SK-N-SH (cell line): ENCODE data around the gene ZNF746. TPM values are rescaled to one million over a fixed set of nuclear protein-coding genes. Genes with fewer than 3 reads are reported as not detected.

Source experiments
- CTCF ChIA-PET: fragments of 300-600, 350-600 bp; formaldehyde crosslinking; extraction: SDS; loops from one replicate; lab custom pipeline; 2021; lab: Yijun Ruan, JAX
- POLR2A ChIA-PET: fragments of 350-600 bp; sonication (Branson Sonifier 250); formaldehyde crosslinking; extraction: SDS; loops from one replicate; lab custom pipeline; 2020; ENCODE audit warnings: antibody characterized with exemption, inconsistent platforms; lab: Yijun Ruan, JAX
- DNase-seq: peaks from one replicate; pipeline ENCODE4 v3.0.0; 2012
- H2AFZ ChIP-seq: fragments of 200-600 bp; sonication (generic); 2 replicates; pipeline ENCODE4 v1.8.1; 2016; ENCODE audit warnings: antibody characterized with exemption, mild to moderate bottlenecking, low read depth
- H3F3A ChIP-seq: fragments of 200-600 bp; sonication (generic); replicated peaks from 2 replicates; pipeline ENCODE3; 2016; ENCODE audit warnings: antibody characterized with exemption, mild to moderate bottlenecking; ENCODE audit not compliant: insufficient read depth
- H3K27ac ChIP-seq, 2 experiments: fragments of 200-500 bp in 1 of 2; fragments of 200-600 bp in 1 of 2; sonication (Bioruptor generic) in 1 of 2; sonication (generic), shearing (Covaris generic) in 1 of 2; 2 replicates each; pipeline versions ENCODE4 v1.5.1 to v1.6.1; 2014 to 2016; ENCODE audit warnings: low read depth in 2 of 2, inconsistent platforms in 1 of 2, low read length in 1 of 2, mild to moderate bottlenecking in 1 of 2, mixed read lengths in 1 of 2
- H3K27me3 ChIP-seq: fragments of 200-600 bp; sonication (generic), shearing (Covaris generic); 2 replicates; pipeline ENCODE4 v1.6.1; 2016; ENCODE audit warnings: mixed run types; ENCODE audit not compliant: insufficient read depth
- H3K36me3 ChIP-seq, 2 experiments: fragments of 200-500 bp in 1 of 2; fragments of 200-600 bp in 1 of 2; sonication (Bioruptor generic) in 1 of 2; sonication (generic) in 1 of 2; replicated peaks in 1 of 2; 2 replicates each; pipeline versions ENCODE3 to v1.5.1; 2014 to 2016; ENCODE audit warnings: low read length in 1 of 2, mild to moderate bottlenecking in 1 of 2; ENCODE audit not compliant: insufficient read depth in 2 of 2, control insufficient read depth in 1 of 2
- H3K4me1 ChIP-seq, 2 experiments: fragments of 200-500 bp in 1 of 2; fragments of 200-600 bp in 1 of 2; sonication (Bioruptor generic) in 1 of 2; sonication (generic), shearing (Covaris generic) in 1 of 2; 2 replicates each; pipeline versions ENCODE4 v1.5.1 to v1.6.1; 2014 to 2016; ENCODE audit warnings: low read depth in 1 of 2, low read length in 1 of 2, mixed run types in 1 of 2; ENCODE audit not compliant: insufficient read depth in 2 of 2, control insufficient read depth in 1 of 2
- H3K4me2 ChIP-seq: fragments of 200-600 bp; sonication (generic), shearing (Covaris generic); 2 replicates; pipeline ENCODE4 v1.6.1; 2017; ENCODE audit warnings: mixed run types
- H3K4me3 ChIP-seq, 2 experiments: fragments of 200-500 bp in 1 of 2; fragments of 200-600 bp in 1 of 2; sonication (Bioruptor generic) in 1 of 2; sonication (generic), shearing (Covaris generic) in 1 of 2; 2 replicates each; pipeline versions ENCODE4 v1.5.1 to v1.8.1; 2014 to 2016; ENCODE audit warnings: low read depth in 2 of 2, inconsistent platforms in 1 of 2, low read length in 1 of 2, mild to moderate bottlenecking in 1 of 2, mixed read lengths in 1 of 2, moderate library complexity in 1 of 2
- H3K79me2 ChIP-seq: fragments of 200-600 bp; sonication (generic); 2 replicates; pipeline ENCODE4 v1.8.1; 2017; ENCODE audit warnings: mild to moderate bottlenecking; ENCODE audit not compliant: insufficient read depth
- H3K9ac ChIP-seq: fragments of 200-600 bp; sonication (generic); 2 replicates; pipeline ENCODE4 v1.6.1; 2017; ENCODE audit warnings: mixed run types
- H3K9me2 ChIP-seq: fragments of 200-600 bp; sonication (generic); 2 replicates; pipeline ENCODE4 v1.6.1; 2017; ENCODE audit warnings: mixed run types
- H3K9me3 ChIP-seq: fragments of 200-600 bp; sonication (generic); 2 replicates; pipeline ENCODE4 v1.6.1; 2017; ENCODE audit warnings: mixed run types, mild to moderate bottlenecking, moderate library complexity
- H4K20me1 ChIP-seq: fragments of 200-600 bp; sonication (generic); 2 replicates; pipeline ENCODE4 v1.6.1; 2017; ENCODE audit warnings: mild to moderate bottlenecking, mixed run types; ENCODE audit not compliant: insufficient read depth
- ELF1 ChIP-seq: IDR thresholded peaks from 2 replicates; pipeline ENCODE4 v1.4.0; 2012
- FOSL2 ChIP-seq: IDR thresholded peaks from 2 replicates; pipeline ENCODE4 v1.4.0; 2012; ENCODE audit warnings: low read depth, mild to moderate bottlenecking, moderate library complexity, borderline replicate concordance
- FOXM1 ChIP-seq: IDR thresholded peaks from 2 replicates; pipeline ENCODE4 v1.4.0; 2012; ENCODE audit warnings: low read depth, mild to moderate bottlenecking
- MEF2A ChIP-seq: IDR thresholded peaks from 2 replicates; pipeline ENCODE4 v1.4.0; 2012; ENCODE audit warnings: low read depth, borderline replicate concordance
- POLR2AphosphoS5 ChIP-seq: IDR thresholded peaks from 2 replicates; pipeline ENCODE4 v1.6.1; 2012; ENCODE audit warnings: low read depth, low read length
- RAD21 ChIP-seq: IDR thresholded peaks from 2 replicates; pipeline ENCODE4 v1.6.1; 2012; ENCODE audit warnings: mild to moderate bottlenecking, low read length
- WGBS: methylation state at CpG from one replicate; pipeline ENCODE4 v1.1.6; 2017; ENCODE audit warnings: low lambda C conversion rate; 5-methylcytosine and 5-hydroxymethylcytosine counted together
- polyA plus RNA-seq, 3 experiments: library from polyadenylated mRNA; depleted of rRNA; stranded (reverse); fragments of >200 nt; gene quantifications; 2 replicates each; pipeline ENCODE4 v1.2.3, GENCODE V29; 2012
- TF ChIP-seq, protein P1 (sequence below): IDR thresholded peaks from 2 replicates; pipeline ENCODE4 v1.4.0; 2012; ENCODE audit warnings: low read depth
- TF ChIP-seq, protein P2 (sequence below): IDR thresholded peaks from 2 replicates; pipeline ENCODE4; 2012
- TF ChIP-seq, protein P3 (sequence below): fragments of 200-600 bp; sonication (generic); IDR thresholded peaks from 2 replicates; pipeline ENCODE4 v1.6.1; 2017; ENCODE audit warnings: antibody characterized with exemption, mild to moderate bottlenecking, moderate library complexity

Gene ZNF746
- polyA plus RNA-seq, 1 of the 3 experiments (the other 2 are of a cell fraction), result 11.1 TPM

DNA sequence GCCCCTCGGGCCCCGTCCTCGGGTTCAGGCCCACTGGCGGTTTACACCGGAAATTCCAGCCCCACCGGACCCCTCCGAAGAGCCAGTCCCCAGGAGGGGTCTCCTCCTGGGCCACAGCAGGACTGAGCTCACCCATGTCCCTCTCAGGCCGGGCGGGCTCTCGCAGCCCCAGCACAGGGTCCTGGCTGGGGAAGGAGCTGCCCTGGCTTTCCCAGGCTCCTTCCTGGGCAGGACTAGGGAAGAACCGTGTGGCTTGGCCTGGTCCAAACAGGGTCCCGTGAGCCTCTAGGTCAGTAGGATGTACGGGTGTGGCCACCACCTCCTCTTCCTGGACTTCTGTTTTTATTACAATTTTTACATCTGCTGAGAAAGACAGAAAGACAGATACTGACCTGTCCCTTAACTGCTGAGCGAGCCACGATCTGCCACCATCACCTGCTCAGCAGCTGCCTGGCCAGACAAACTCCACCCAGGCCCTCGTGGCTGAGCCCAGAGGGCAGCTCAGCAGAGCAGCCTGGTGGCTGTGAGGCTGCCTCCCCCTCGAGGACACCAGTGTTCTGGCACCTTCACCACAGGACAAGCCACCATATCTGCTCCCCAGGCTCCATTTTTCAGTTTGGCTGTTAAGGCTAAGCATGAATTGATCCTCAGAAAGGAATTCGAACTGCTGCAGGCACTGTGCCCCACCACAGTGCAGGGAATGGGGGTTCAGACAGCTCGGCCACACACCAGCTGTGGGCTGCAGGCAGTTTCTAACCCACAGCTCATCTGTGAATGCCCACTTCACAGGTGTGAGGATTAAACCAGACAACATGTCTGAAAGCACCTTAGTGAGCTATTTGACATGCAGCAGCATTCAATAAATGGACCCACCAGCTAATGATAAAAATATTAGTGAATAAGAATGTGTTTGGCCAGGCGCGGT is 22.2 kb downstream of the ZNF746 start:
- Histone ChIP-seq H3K36me3 (peaks cover 73 to 78% of the 10 kb centered on the region in 2 experiments), H2AFZ (no peak overlapping the region), H3K27me3 (no peaks in the 10 kb centered on the region), H3K4me3 (no peak overlapping the region), H3K4me2 (no peak overlapping the region), H3K27ac (no peak overlapping the region), H3K79me2 (peaks cover 15% of the 10 kb centered on the region; the same call in 1 of the 2 replicates), H4K20me1 (0 out of 2 replicates have a peak, but pooled peaks cover 3% of the 10 kb centered on the region), H3K4me1 (no peaks in the 10 kb centered on the region), H3F3A (no peaks in the 10 kb centered on the region), H3K9me3 (no peaks in the 10 kb centered on the region), H3K9ac (no peak overlapping the region), H3K9me2 (no peaks in the 10 kb centered on the region)
- TF ChIP-seq ELF1 (no peak), FOXM1 (no peak), POLR2AphosphoS5 (no peak)
- CTCF ChIA-PET, result interaction anchor here (0.6 to 1.1 kb wide), 5 partner anchors 10 to 267 kb away, joined by 3 to 6 read pairs (median 4); partner anchors contain the start of gene ZNF777
- POLR2A ChIA-PET, result interaction anchor here (0.8 kb wide), 1 partner anchor 21 kb away, joined by 3 read pairs; no protein-coding TSS in a partner anchor
- 95% methylated on average over 17 of the region's 21 CpGs for WGBS
- DNase-seq, result no peak

DNA sequence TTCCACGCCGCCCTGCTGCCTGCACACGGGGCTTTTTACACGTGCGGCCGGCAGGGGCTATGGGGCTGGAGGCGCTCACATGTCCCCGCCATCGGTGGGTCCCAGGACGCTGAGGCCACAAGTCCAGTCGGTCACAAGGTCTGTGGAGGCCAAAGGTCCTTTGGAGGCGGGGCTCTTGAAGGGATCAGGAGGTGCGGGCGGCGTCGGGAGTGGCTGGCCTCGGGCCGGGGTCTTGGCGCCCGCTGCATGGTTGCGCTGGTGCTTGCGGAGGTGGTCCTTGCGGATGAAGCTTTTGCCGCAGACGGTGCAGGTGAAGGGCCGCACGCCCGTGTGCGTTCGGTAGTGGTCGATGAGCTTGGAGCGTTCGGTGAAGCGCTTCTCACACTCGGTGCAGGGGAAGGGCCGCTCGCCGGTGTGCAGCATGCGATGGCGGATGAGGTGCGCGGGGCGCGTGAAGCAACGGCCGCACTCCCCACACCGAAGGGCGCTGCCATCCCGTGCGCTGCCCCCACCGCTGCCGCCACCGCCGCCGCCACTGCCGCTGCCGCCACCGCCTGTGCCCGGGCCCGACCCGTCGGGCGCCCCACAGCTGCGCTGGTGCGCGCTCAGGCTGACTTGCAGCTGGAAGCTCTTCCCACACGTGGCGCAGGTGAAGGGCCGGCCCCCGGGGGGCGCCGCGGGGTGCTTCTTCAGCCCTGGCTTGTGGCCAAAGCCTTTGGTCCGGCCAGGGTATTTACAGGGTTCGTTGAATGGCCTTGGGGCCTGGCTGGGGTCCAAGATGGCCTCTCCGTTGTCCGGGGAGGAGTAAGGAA is 23.1 kb downstream of the ZNF746 start:
- Histone ChIP-seq H4K20me1 (0 out of 2 replicates have a peak, but pooled peaks cover 3% of the 10 kb centered on the region), H2AFZ (no peak overlapping the region), H3K4me2 (no peak overlapping the region), H3K9ac (no peak overlapping the region), H3K27ac (no peak overlapping the region), H3K36me3 (peaks cover 69 to 73% of the 10 kb centered on the region in 2 experiments), H3K79me2 (peaks cover 10% of the 10 kb centered on the region; the same call in 1 of the 2 replicates), H3K27me3 (no peaks in the 10 kb centered on the region), H3K4me1 (no peaks in the 10 kb centered on the region), H3K4me3 (no peak overlapping the region), H3K9me2 (no peaks in the 10 kb centered on the region), H3F3A (no peaks in the 10 kb centered on the region), H3K9me3 (no peaks in the 10 kb centered on the region)
- no peak for DNase-seq
- POLR2A ChIA-PET, result interaction anchor here (0.8 kb wide), 1 partner anchor 22 kb away, joined by 3 read pairs; no protein-coding TSS in a partner anchor
- CTCF ChIA-PET, result interaction anchor here (0.9 kb wide), 2 partner anchors 9 to 267 kb away, joined by 3 to 6 read pairs; no protein-coding TSS in a partner anchor
- WGBS, result 97% methylated on average over 69 of the region's 77 CpGs
- TF ChIP-seq FOSL2 (no peak), MEF2A (no peak), RAD21 (no peak)
- TF ChIP-seq, protein P1, sequence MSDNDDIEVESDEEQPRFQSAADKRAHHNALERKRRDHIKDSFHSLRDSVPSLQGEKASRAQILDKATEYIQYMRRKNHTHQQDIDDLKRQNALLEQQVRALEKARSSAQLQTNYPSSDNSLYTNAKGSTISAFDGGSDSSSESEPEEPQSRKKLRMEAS, result no peak
- TF ChIP-seq, protein P2, sequence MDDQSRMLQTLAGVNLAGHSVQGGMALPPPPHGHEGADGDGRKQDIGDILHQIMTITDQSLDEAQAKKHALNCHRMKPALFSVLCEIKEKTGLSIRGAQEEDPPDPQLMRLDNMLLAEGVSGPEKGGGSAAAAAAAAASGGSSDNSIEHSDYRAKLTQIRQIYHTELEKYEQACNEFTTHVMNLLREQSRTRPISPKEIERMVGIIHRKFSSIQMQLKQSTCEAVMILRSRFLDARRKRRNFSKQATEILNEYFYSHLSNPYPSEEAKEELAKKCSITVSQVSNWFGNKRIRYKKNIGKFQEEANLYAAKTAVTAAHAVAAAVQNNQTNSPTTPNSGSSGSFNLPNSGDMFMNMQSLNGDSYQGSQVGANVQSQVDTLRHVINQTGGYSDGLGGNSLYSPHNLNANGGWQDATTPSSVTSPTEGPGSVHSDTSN, result no peak
- TF ChIP-seq, protein P3, sequence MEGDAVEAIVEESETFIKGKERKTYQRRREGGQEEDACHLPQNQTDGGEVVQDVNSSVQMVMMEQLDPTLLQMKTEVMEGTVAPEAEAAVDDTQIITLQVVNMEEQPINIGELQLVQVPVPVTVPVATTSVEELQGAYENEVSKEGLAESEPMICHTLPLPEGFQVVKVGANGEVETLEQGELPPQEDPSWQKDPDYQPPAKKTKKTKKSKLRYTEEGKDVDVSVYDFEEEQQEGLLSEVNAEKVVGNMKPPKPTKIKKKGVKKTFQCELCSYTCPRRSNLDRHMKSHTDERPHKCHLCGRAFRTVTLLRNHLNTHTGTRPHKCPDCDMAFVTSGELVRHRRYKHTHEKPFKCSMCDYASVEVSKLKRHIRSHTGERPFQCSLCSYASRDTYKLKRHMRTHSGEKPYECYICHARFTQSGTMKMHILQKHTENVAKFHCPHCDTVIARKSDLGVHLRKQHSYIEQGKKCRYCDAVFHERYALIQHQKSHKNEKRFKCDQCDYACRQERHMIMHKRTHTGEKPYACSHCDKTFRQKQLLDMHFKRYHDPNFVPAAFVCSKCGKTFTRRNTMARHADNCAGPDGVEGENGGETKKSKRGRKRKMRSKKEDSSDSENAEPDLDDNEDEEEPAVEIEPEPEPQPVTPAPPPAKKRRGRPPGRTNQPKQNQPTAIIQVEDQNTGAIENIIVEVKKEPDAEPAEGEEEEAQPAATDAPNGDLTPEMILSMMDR, result peak; percentile 24; the same call in 1 of the 2 replicates
